Measurements from ENCODE around the gene PROC. TPM values are rescaled to one million over a fixed set of nuclear protein-coding genes. Genes with fewer than 3 reads are reported as not detected.

Gene PROC
- total and polyA plus RNA-seq, 2 of the 4 experiments (the other 2 are of a cell fraction), result 0.07 TPM; not detected in 1

DNA sequence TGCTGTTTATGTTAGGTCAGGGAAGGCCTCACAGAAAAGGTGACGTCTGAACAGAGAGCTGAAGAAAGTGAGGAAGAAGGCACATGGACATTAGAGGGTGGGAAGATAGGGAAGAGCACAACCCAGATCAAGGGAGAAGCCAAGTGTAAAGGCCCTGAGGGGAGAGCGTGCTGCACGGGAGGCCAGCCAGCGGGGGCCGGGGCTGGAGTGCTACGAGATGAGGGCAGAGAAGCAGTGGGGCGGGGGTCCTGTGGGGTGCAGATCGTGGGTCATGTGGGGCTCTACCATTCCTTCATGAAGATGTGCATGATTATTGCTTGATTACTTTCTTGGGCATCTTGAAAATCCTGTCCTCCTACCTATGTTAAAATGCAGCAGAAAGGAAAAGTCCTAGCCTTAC lies 50.8 kb downstream of the PROC start:
- no peak for DNase-seq
- Histone ChIP-seq H3K9me3 (ENCODE audit: control insufficient read depth, insufficient read depth, low read length) (no peaks in the 10 kb centered on the region), H3K27me3 (ENCODE audit: control insufficient read depth, insufficient read depth, low read length) (no peaks in the 10 kb centered on the region), H2BK15ac (ENCODE audit: low read depth, low read length) (no peak overlapping the region), H3K79me1 (ENCODE audit: low read depth in 1 of 2, low read length in 2 of 2) (no peaks in the 10 kb centered on the region), H4K5ac (ENCODE audit: low read depth, low read length) (no peak overlapping the region), H3K27ac (ENCODE audit: insufficient read depth, low read length) (no peak overlapping the region), H2BK5ac (ENCODE audit: low read depth, low read length, poor library complexity, severe bottlenecking) (no peak overlapping the region), H3K56ac (ENCODE audit: extremely low read depth, insufficient read depth, low read length) (no peak overlapping the region), H3K23ac (ENCODE audit: low read depth, low read length) (no peak overlapping the region), H2BK20ac (ENCODE audit: low read depth, low read length) (no peak overlapping the region), H4K91ac (ENCODE audit: insufficient read depth, low read depth, low read length) (no peak overlapping the region), H2AFZ (replicated peaks; ENCODE audit: low read length, poor library complexity) (no peak overlapping the region), H2AK9ac (replicated peaks; ENCODE audit: low read depth, low read length, poor library complexity) (no peak overlapping the region), H4K20me1 (ENCODE audit: insufficient read depth, low read length) (no peaks in the 10 kb centered on the region), H4K8ac (ENCODE audit: low read depth in 2 of 2, low read length in 2 of 2) (no peak overlapping the region), H3K14ac (replicated peaks; ENCODE audit: low read depth, low read length) (no peak overlapping the region), H3K36me3 (ENCODE audit: control insufficient read depth, insufficient read depth, low read length) (peaks cover 3% of the 10 kb centered on the region), H3K4me1 (ENCODE audit: control insufficient read depth, insufficient read depth, low read length) (0 out of 2 replicates have a peak, but pooled peaks cover 1% of the 10 kb centered on the region), H3K4ac (ENCODE audit: low read depth, low read length) (no peak overlapping the region), H3K9me1 (ENCODE audit: insufficient read depth, low read length) (peaks cover 4% of the 10 kb centered on the region; the same call in 1 of the 2 replicates), H3K4me3 (ENCODE audit: insufficient read depth, low read depth, low read length) (no peak overlapping the region), H2BK120ac (ENCODE audit: low read depth, low read length) (no peak overlapping the region), H3K9ac (ENCODE audit: low read depth, low read length) (no peak overlapping the region), H3K18ac (ENCODE audit: low read depth, low read length) (no peak overlapping the region), H3K4me2 (ENCODE audit: low read depth, low read length) (no peak overlapping the region), H2AK5ac (ENCODE audit: low read depth, low read length) (no peak overlapping the region)
- dilution Hi-C loops (cut with HindIII; ENCODE audit: low sequenced_read_pairs, unreplicated experiment) (no loop called here), in situ Hi-C loops (cut with MboI; ENCODE audit: low sequenced_read_pairs) (no loop called here), intact Hi-C loops (cut with micrococcal nuclease) (no loop called here)
- CTCF ChIA-PET, result no interaction called here
- no TSS peak for BruUV-seq (replicated peaks)
- 86% methylated on average over 1 of the region's 8 CpGs; no CpG with 5 or more reads in 1 of the 2 experiments for WGBS, 2 experiments (ENCODE audit: extremely low coverage in 2 of 2, insufficient read length in 1 of 2)
- POLR2A ChIA-PET (ENCODE audit: unreplicated experiment), result no interaction called here
- TF ChIP-seq NFE2L2 (IDR thresholded peaks at IDR 0.05; ENCODE audit: low read depth, low read length), result no peak
- no peak for TF ChIP-seq MXI1 (IDR thresholded peaks at IDR 0.05; ENCODE audit: borderline replicate concordance, low read depth, low read length)
- no peak for TF ChIP-seq RAD21 (IDR thresholded peaks at IDR 0.05; ENCODE audit: low read length)
- TF ChIP-seq, protein P1, sequence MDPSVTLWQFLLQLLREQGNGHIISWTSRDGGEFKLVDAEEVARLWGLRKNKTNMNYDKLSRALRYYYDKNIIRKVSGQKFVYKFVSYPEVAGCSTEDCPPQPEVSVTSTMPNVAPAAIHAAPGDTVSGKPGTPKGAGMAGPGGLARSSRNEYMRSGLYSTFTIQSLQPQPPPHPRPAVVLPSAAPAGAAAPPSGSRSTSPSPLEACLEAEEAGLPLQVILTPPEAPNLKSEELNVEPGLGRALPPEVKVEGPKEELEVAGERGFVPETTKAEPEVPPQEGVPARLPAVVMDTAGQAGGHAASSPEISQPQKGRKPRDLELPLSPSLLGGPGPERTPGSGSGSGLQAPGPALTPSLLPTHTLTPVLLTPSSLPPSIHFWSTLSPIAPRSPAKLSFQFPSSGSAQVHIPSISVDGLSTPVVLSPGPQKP (IDR thresholded peaks at IDR 0.05; ENCODE audit: borderline replicate concordance, low read depth, low read length), result no peak
- TF ChIP-seq RCOR1 (IDR thresholded peaks at IDR 0.05; ENCODE audit: insufficient replicate concordance, low read length), result no peak
- TF ChIP-seq, protein P2, sequence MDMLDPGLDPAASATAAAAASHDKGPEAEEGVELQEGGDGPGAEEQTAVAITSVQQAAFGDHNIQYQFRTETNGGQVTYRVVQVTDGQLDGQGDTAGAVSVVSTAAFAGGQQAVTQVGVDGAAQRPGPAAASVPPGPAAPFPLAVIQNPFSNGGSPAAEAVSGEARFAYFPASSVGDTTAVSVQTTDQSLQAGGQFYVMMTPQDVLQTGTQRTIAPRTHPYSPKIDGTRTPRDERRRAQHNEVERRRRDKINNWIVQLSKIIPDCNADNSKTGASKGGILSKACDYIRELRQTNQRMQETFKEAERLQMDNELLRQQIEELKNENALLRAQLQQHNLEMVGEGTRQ (IDR thresholded peaks at IDR 0.05; ENCODE audit: low read depth, low read length), result no peak
- no peak for TF ChIP-seq MAZ (IDR thresholded peaks at IDR 0.05; ENCODE audit: borderline replicate concordance, low read depth, low read length)
- TF ChIP-seq FOS (IDR thresholded peaks at IDR 0.05; ENCODE audit: low read depth, low read length), result no peak
- TF ChIP-seq, protein P3, sequence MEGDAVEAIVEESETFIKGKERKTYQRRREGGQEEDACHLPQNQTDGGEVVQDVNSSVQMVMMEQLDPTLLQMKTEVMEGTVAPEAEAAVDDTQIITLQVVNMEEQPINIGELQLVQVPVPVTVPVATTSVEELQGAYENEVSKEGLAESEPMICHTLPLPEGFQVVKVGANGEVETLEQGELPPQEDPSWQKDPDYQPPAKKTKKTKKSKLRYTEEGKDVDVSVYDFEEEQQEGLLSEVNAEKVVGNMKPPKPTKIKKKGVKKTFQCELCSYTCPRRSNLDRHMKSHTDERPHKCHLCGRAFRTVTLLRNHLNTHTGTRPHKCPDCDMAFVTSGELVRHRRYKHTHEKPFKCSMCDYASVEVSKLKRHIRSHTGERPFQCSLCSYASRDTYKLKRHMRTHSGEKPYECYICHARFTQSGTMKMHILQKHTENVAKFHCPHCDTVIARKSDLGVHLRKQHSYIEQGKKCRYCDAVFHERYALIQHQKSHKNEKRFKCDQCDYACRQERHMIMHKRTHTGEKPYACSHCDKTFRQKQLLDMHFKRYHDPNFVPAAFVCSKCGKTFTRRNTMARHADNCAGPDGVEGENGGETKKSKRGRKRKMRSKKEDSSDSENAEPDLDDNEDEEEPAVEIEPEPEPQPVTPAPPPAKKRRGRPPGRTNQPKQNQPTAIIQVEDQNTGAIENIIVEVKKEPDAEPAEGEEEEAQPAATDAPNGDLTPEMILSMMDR (conservative IDR thresholded peaks at IDR 0.05; ENCODE audit: low read depth, low read length), result no peak
- no peak for TF ChIP-seq POLR2A (IDR thresholded peaks at IDR 0.05; ENCODE audit: low read depth, low read length)
- no peak for TF ChIP-seq SMC3 (IDR thresholded peaks at IDR 0.05; ENCODE audit: low read depth, low read length)
- TF ChIP-seq RFX5 (IDR thresholded peaks at IDR 0.05; ENCODE audit: low read depth, low read length), result no peak
- TF ChIP-seq CEBPB (IDR thresholded peaks at IDR 0.05; ENCODE audit: low read depth, low read length), result no peak
- TF ChIP-seq MAFK (IDR thresholded peaks at IDR 0.05; ENCODE audit: low read depth, low read length), result no peak
- no peak for ATAC-seq (ENCODE audit: low read depth)

All from IMR-90 (cell line).